Fibroblast of skin of back (primary cell): ENCODE results near the gene BMPR1A.
"Not testable (repeated sequence)": the region's sequence is repeated elsewhere in the genome, so short reads cannot be mapped to it uniquely, and the experiment has no call there.

Source experiments
- DNase-seq: peaks from one replicate; pipeline ENCODE4 v3.0.0-alpha.2; 2013

BMPR1A gene

DNA sequence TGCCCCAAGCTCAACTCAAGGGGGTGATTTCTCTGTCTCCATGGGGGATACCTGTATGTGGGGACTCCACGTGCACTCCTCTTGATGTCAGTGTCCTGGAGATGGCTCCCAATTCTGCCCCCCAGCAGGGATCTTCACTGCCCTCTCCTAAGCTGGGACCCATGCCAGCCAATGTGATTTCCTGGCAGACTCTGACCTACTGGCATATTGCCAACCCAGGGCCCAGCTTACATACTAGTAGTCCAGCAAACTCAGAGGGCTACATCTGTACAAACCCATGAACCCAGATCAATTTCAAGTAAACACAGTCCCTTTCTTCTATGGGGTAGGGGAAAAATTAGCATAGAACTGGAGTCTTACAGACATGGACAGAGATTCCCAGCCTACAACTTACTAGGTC, 26.2 kb upstream of the BMPR1A start:
- no peak for DNase-seq

- no peak for DNase-seq
These were observed 23.6 kb upstream of the BMPR1A start for GRCh38 chr10:86732771-86733170.

DNA sequence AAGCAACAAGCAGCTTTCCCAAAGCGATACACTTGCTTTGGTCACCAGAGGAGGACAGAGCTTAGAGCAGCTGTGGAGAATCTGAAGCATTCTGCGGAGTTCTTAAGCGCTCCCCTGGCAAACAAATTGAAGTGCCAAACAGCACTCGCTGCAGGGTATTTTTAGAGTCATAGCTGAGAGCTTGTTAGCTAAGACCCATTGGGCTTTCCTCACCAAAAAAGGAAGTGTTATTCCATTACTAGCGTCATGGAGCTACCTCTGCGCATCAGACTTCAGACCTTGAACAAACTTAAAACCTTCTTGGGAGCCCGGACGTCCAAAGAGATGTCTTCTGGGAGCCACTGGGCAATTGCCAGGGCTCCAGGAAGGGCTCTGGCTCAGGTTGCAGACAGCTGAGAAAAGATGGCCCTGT, 23.2 kb upstream of the BMPR1A start:
- no peak for DNase-seq

GRCh38 chr10:86734207-86734988, 22.0 kb upstream of the BMPR1A start:
- no peak for DNase-seq

DNA sequence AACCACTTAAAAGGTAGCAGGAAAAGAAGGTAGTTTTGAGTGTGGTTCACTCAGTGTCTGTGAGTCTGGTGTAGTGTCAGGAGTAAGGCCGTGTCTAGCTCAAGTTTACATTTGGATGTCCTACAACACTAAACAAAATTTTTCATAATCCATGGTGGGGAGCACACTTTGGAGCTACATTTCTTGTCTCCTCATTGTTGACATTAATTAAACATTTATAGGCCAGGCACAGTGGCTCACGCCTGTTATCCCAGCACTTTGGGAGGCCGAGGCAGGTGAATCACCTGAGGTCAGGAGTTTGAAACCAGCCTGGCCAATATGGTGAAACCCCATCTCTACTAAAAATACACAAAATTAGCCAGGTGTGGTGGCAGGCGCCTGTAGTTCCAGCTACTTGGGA, 21.1 kb upstream of the BMPR1A start:
- DNase-seq, result not testable (repeated sequence)

- no peak for DNase-seq
These were observed 14.2 kb upstream of the BMPR1A start for GRCh38 chr10:86742230-86742629.

DNA sequence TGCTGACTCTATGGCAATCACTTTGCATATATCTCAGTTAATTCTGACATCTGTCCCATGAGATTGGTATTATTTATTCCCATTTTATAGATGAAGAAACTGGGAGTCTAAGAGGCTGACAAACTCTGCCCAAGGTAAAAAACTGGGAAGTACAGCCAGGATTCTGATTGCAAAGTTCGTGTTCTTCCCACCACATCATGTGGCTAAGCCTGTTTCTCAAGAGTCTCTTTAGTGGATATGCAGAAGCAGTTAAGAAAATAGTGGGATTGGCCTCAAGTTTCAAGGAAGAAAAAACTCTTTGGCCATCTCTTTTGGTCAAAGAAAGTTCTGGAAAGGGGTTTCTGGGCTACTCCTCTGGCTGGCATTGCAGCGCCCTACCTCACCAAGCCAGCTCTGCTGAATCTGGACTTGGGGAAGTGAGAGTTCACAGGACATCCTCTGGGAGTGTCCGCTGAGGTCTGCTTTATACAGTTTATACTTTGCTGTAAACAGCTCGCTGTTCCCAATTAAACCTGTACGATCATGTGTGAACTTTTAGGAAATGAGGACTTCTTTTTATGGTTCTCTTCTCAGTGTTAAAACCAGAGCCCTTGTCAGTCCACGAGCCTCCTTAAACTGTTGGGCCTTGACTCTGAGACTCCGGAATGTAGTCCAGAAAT, 12.2 kb upstream of the BMPR1A start:
- no peak for DNase-seq

GRCh38 chr10:86747796-86748581, 8.4 kb upstream of the BMPR1A start:
- peak; percentile 28 for DNase-seq

GRCh38 chr10:86749854-86750253, 6.6 kb upstream of the BMPR1A start:
- no peak for DNase-seq

DNA sequence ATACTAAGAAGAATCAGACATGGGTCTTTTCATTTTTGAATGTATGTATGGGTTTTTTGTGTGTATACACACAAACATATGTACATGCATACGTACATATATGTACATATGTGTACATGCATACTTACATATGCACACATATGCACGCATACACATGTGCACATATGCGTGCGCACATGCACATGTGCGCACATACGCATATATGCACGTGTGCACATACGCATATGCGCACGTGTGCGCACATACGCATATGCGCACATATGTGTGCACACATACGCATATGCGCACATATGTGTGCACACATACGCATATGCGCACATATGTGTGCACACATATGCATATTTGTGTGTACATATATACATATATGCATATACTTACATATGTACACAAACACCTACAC, 4.9 kb upstream of the BMPR1A start:
- no peak for DNase-seq

- DNase-seq, result no peak
These were observed 4.1 kb upstream of the BMPR1A start for GRCh38 chr10:86752311-86752710.

- no peak for DNase-seq
These were observed 3.4 kb upstream of the BMPR1A start for GRCh38 chr10:86753051-86753450.

DNA sequence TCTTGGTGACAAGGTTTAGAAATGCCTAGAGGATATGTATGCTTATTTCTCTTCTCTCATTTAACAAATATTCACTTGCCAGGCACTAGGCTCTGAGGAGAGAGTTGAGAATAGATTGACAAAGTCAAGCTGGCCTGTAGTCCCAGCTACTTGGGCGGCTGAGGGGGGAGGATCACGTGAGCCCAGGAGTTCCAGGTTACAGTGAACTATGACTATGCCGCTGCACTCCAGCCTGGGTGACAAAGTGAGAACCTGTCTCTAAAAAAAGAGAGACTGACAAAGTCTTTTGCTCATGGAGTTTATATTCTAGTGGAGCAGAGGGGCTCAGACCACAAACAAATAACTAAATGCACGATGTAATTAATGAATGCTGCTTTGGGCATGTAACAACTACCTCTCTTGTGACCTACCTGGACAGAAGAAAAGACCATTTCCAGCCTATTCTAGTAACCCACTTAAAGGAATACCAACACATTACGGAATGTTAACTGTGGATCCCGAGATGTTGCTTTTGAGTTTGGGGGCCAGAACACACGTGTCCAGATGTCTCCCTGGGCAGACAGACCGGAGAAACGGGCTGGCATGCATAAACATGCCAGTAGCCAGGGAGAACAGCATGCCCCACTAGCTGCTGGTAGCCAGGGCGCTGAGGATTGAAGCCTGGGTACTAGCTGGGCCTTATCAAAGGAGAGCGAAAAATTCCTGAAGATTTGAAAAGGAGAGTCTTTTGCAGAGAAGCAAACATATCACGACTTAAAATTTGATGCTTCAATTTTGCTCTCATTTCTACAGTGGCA, 2.6 kb upstream of the BMPR1A start:
- no peak for DNase-seq

DNA sequence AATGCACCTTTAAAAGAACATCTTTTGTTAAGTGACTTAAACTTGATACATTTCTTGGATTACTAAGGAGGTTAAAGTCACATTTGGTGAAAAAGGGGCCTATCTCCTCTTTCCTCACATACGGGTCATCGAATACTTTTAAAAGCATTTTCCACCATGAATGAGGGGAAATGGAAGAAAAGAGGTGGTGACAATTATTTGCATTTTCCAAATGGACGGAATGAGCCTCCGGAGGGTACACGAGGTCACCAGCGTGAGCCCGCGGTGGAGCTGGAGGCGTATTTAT, 1.0 kb upstream of the BMPR1A start:
- no peak for DNase-seq

GRCh38 chr10:86755740-86756510, 494 bp upstream of the BMPR1A start:
- DNase-seq, result peak; percentile 85

DNA sequence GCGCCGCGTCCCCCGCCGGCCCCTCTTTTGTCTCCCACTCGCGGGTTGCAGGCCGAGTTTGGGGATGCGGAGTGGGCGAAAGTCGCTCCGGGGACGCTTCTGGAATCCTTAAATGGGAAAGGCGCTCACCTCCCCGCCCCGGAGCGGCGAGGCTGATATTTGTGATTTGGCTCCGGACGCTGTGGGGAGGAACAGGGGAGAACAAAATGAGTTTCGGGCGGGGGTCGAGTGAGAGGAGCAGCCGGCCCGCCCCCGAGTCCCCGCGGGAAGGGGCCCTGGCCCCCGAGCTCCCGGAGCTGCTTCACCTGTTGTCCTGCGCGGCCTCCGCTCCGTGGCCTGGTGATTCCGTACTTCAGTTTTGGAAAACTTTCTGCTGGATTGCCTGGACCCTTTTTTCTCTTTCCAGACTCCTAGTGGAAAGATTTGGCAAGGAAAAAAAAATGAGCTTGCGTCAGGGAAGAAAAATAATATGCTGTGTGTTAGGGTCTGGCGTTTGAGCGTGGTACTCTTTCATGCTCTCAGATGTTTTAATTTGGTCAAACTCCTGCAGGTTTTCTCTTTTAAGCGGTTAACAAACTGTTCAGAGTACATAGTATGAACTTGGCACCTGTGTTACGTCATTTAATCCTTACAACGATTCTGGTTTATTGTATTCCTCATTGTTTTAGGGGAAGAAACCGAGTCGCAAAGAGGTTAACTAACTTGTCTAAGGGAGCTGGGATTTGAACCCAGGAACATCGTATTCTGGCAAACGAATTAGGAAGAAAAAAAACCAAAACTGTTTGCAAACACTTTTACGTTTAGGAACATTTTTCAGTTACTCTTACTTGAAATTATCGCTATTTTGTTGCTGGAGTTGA, 924 bp downstream of the BMPR1A start:
- DNase-seq, result peak; percentile 75

- peak; percentile 27 for DNase-seq
These were observed 2.0 kb downstream of the BMPR1A start for GRCh38 chr10:86758189-86759072.

GRCh38 chr10:86759073-86759672, 2.8 kb downstream of the BMPR1A start:
- DNase-seq, result no peak

DNA sequence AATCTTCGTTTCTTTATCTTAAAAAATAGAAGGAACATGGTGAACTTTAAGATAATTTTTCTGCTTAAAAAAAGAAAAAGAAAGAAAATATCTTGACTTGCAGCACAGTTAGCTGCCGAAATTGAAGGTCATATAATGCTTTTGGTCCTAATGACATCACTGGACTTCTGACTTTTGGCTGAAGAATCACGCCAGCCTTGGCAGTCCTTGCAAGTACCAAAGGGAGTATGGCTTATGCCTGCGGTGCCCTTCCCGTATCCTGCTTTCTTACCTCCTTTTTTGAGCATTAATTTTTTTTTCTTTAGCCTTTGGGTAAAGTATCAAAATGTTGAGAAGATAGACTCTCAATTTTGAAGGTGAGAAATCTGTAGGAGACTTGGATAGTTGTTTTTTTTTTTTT, 7.0 kb downstream of the BMPR1A start:
- no peak for DNase-seq

DNA sequence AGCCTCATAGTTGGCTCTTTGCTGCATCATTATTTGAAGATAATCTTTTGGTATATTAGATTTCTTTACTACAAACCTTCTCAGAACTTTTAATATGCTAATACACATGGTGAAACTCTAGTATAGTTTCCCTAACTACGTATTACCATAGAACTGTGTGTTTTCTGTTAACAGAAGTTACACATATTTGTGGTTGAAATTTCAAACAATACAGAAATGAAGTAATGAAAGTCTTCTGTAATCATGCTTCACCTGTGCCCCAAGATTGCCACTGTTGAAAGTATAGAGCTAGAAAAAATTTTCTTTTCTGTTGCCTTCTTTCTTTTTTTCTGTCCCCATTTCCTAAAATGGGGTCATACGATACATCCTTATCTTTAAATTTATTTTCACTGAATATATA, 9.1 kb downstream of the BMPR1A start:
- no peak for DNase-seq
